ENCODE measurements around the gene NUDT1.

DNA sequence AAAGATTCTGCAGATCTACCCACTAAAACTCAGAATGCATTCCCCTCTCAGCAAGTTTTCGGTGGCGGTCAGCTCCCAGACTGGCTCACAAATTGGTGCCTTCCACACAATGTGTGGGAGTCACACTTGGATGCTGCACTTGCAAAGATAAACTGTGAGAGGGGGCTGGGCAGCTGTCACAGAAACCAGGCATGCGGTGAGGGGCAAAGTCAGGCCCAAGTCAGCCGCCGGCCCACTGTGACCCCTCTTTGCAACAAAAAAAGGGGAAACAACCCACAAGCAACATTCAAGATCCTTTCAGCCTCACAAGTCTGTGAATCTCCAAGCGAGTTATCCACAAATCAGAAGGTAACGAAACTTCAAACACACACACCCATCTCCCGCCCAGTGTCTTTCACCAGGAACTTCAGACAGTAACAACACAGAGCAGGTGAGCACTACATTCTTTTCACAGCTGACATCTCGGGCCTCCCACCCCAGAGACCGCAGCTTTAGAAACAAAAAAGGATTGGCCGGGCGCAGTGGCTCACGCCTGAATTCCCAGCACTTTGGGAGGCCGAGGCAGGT is 40.2 kb downstream of the NUDT1 start:
- TF ChIP-seq CTCF (IDR thresholded peaks at IDR 0.05; ENCODE audit: insufficient read depth, low read depth, low read length) (no peak), EZH2 (IDR thresholded peaks at IDR 0.05; ENCODE audit: insufficient read depth, low read length) (no peak)

Measured in astrocyte (in vitro differentiated cells and primary cell).